HG03175 (cell line): ENCODE data around the gene LELP1.
"Not testable (repeated sequence)": the region's sequence is repeated elsewhere in the genome, so short reads cannot be mapped to it uniquely, and the experiment has no call there.

Experiments
- ATAC-seq: cut with Tn5 transposase; IDR thresholded peaks from one replicate; pipeline ENCODE4 v1.9.1; 2021; ENCODE audit warnings: mild to moderate bottlenecking, moderate library complexity; ENCODE audit not compliant: unreplicated experiment

LELP1 gene

DNA sequence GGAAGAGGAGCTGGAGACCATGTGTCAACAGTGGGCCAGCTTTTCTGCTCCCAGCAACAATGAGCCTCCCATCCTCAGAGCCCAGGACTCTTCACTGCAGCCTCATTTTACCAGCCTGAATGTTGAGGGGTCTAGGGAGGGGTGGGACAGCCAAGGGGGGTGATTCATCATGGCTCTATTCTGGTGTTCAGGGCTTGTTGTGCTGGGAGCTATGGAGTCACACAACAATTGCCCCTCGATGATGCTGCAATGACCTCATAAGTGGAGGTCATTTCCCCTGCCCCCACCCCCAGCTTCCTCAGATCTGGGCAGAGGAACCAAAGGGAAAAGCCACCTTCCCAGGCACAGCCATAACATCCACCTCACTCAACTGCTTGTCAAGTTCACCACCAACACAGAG is at the start of gene LELP1:
Gene LELP1 (plus strand): TSS at position 301 of the 400 bp plus-strand sequence. CDS start 1,278 bp downstream, outside the sequence.
- ATAC-seq: no peak

DNA sequence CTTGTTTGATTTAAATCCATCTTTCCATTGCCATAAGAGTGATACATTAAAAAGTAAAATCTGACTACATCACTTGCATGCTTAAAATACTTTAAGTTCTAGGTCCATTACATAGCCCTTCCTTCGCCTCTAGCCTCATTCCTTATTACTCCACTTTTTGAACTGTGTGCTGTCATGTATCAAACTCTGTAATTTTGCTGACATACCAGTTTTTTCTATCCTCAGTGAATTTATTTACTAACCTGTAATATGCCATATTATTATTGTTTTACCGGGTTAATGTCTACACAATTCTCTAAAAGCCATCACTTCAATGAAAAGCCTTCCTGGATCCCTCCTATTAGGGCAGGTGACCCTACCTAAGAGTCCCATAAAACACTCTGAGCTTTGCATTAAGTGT is 47.7 kb upstream of the LELP1 start:
- ATAC-seq: no peak

DNA sequence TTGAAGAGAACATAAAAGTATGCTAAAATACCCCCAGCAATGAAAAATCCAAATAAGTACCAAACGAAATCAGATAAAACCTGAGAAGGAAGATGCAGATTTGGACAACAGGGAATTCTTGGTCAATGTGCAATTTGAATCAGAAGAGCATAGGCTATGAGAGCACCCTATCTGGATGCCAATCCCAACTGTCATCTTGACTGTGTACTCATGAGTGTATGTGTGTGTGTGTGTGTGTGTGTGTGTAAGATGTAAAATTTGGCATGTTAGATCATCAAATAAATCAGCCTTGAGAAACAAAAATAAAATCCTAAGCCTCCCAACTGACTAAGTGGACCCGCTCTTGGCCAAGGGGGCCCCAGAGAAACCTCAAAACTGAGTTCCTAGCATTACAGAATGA is 34.5 kb upstream of the LELP1 start:
- no peak for ATAC-seq

GRCh38 chr1:153174624-153175023 is 28.6 kb upstream of the LELP1 start:
- no peak for ATAC-seq

DNA sequence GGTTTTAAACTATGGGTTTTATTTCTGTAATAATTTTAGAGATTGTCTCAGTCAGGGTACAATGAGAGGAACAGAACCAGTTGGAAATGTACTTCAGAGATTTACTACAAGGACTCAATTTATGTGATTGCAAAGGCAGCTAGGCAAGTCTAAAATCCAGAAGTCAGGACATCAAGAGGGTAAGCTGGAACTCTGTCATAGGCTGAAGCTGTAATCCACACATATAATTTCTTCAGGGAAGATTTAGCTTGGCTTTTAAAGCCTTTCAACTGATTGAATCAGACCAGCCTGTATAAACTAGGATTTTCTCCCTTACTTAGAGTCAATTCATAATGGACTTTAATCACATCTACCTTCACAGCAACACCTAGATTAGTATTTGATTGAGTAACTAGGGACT is 24.3 kb upstream of the LELP1 start:
- no peak for ATAC-seq

DNA sequence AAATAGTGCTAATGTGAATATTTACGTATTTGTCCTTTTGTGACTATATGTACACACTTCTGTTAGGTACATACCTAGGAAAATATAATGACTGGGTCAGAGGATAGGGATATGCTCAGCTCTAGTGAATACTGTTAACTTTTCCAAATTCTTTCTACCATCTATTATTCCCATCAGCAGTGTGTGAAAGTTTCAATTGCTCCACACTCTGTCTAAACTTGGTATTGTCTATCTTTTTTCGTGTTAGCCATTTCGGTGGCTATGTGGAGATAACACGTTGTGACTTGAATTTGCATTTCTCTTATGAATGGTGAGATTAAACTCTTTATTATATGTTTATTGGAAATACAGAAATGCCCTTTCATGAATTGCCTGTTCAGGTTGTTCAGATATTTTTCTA is 22.7 kb upstream of the LELP1 start:
- no peak for ATAC-seq

- ATAC-seq: not testable (repeated sequence)
These were observed 14.9 kb upstream of the LELP1 start for GRCh38 chr1:153188301-153188700.

DNA sequence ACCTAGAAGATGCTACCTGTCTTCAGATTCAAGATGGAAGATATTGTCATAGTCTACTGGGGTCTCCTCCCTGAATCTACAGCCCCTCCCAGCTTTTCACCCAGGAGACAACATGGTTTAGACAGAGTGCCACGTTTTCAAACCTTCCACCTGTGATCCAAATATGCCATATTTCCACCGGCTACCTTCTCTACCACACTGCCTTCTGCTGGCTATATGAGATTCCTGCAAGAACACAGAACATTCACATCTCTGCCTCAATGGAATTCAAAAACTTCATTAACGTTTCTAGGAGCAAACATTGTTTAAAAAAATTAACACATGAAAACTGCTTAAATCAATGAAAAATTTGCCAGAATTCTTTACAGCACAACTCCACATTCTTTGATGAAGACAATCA is 12.9 kb upstream of the LELP1 start:
- ATAC-seq: no peak

DNA sequence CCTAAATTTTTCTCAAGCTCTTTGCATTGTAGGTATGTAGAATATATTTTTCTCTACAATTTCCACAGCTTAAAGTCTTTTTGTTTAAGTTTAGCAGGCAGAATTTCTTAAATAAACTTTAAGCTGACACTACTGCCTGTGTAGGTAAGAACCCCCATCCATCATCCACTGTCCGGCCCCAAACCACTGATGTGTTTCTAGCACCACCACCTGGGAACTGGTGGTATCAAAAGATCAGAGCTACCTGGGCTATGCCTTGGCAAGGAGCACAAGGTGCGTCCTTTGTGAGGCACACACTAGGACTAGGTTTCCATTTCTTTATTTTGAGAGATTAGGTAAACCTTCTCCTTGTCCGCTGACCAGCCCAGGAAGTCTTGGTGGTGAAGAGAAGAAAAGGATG is 10.5 kb upstream of the LELP1 start:
- no peak for ATAC-seq

DNA sequence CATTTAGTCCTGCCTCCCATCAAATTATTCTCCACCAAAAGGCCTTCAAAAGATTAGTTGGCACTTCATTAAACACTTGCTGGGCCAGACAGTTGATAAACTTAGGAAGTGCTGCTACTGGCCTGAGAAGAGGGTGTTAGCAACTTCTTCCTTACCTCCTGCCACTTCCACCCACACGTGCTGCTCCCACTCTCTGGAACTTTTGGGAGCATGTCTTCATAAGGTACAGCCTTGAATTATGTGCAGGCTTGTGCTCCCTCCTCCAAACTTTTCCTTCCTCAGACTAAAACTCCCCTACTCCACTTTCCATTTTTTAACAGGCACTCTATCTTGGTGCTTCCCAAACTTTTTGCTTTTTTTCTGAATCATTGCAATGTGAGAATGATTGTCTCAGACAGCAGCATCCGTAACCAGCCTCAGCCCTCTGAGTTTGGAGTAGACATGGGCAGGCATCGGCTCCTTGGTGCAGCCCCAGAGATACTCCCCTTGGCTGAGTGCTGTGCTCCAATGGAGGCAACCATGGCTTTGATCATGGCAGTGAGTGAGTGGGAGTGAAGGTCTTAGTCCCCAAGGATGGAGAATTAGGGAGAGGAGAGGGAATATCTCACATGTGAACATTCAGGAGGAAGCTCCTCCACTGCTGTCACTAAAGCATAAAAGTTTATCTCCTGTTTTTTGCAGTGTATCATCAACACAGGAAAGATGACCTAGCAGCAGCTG is 8.7 kb upstream of the LELP1 start:
- ATAC-seq: no peak

DNA sequence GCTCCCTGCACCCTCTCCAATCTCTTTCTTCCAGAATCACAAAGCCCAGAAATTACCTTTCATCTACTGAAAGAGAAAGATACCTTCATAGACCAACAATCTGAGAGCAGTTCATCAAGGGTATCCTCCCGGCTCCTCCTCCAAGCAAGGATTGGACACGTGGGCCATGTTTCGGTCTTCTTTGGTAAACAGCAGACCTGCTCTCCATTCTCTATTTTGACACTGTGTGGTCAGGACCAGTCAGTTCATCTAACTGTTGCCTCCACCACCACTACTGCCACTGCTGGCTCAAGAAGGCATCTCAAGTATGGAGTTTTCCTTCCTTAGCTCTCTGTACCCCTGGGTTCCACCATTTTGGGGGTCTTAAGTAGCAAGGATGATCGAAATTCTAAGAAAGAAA is 8.0 kb upstream of the LELP1 start:
- no peak for ATAC-seq

GRCh38 chr1:153202006-153202405 is 1.2 kb upstream of the LELP1 start:
- ATAC-seq: no peak

- no peak for ATAC-seq
These were observed 3.4 kb downstream of the LELP1 start for GRCh38 chr1:153206631-153207030.

- ATAC-seq: no peak
These were observed 7.0 kb downstream of the LELP1 start for GRCh38 chr1:153210206-153210605.

DNA sequence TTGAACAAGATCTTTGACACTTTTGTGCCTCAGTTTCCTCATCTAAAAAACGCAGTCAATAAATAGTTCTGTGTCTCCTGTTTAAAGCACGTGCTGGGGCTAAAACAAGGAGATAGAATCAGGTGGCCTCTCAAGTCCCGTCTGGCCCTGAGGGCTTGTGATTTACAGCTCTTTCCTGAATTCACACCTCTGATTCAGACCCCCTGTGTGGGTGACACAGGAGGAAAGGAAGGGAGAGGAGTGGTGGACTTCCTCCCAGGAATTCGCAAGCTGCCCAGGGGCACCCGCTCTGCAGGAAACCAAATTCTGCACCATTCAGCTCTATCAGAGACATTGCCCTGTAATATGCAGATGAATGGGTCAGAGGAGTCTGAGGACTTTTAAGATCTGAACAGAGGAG is 9.0 kb downstream of the LELP1 start:
- no peak for ATAC-seq

DNA sequence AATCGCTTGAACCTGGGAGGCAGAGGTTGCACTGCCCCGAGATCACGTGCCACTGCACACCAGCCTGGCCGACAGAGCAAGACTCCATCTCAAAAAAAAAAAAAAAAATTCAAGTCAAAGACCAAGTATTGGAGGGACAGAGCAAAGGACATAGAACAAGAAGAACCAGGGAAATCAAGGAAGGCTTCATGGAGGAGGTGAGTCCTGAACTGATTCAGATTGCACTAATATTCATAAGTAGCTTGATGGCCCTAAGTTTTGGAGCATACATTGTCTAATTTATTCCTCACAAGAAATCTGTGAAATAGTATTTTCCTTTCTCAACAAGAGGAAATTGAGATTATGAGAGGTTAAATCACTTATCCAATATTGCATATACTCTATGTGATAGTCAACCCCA is 10.3 kb downstream of the LELP1 start:
- no peak for ATAC-seq

DNA sequence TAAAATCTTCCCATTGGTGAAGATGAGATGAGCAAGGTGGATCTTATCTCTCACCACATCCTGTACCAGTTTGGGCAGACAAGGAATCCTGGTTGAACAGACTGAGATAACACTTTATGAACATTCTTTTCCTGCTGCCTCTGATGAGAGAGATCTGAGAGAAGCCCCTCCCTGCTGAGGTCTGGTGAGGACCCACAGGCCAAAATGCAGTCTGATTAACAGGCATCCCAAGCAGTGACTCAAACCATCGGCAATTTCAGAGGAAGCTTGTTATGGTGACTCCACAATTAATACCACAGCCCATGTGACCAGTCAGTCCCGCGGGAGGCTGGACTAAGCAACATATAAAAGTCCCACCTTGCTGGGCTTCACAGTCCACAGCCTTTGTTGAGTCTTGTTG is 14.0 kb downstream of the LELP1 start, which contains the start of gene PRR9:
Gene PRR9 (plus strand): TSS at position 373 of the 400 bp plus-strand sequence. CDS start 561 bp downstream, outside the sequence.
- ATAC-seq: no peak

- ATAC-seq: no peak
These were observed 14.7 kb downstream of the LELP1 start for GRCh38 chr1:153217744-153218416.

- ATAC-seq: no peak
These were observed 17.5 kb downstream of the LELP1 start for GRCh38 chr1:153220606-153221303.

GRCh38 chr1:153223040-153223891 is 20.0 kb downstream of the LELP1 start:
- ATAC-seq: peak; percentile 76

- ATAC-seq: no peak
These were observed 24.6 kb downstream of the LELP1 start for GRCh38 chr1:153227810-153228209.
